GM21528 (cell line): Measurements from ENCODE around the gene LRBA.

Source experiments
- ATAC-seq: cut with Tn5 transposase; IDR thresholded peaks from one replicate; pipeline ENCODE4 v1.9.1; 2021; ENCODE audit warnings: mild to moderate bottlenecking, moderate library complexity; ENCODE audit not compliant: unreplicated experiment, low FRiP score

LRBA gene

DNA sequence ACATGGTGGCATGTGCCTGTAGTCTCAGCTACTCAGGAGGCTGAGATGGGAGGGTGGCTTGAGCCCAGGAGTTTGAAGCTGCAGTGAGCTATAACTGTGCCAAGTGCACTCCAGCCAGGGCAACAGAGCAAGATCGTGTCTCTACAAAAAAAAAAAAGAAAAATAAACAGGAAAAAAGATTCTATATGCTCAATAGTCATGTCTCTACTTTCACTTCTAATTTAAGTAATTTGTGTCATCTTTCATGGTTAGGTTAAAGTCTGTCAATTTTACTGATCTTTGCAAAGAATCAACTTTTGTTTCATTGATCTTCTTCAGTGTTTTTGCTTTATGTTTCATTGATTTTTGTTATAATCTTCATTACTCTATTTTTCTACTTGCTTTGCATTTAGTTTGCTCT lies 539.3 kb downstream of the LRBA start:
- ATAC-seq: no peak

- no peak for ATAC-seq
These were observed 550.6 kb downstream of the LRBA start for GRCh38 chr4:150464523-150464922.

- no peak for ATAC-seq
These were observed 552.3 kb downstream of the LRBA start for GRCh38 chr4:150462743-150463142.

GRCh38 chr4:150461957-150462356 lies 553.1 kb downstream of the LRBA start:
- ATAC-seq: no peak

GRCh38 chr4:150457802-150458201 lies 557.3 kb downstream of the LRBA start:
- no peak for ATAC-seq

GRCh38 chr4:150451883-150452282 lies 563.2 kb downstream of the LRBA start:
- no peak for ATAC-seq

GRCh38 chr4:150447356-150447755 lies 567.7 kb downstream of the LRBA start:
- no peak for ATAC-seq

GRCh38 chr4:150439451-150439933 lies 575.6 kb downstream of the LRBA start:
- no peak for ATAC-seq

GRCh38 chr4:150436598-150437370 lies 578.3 kb downstream of the LRBA start:
- no peak for ATAC-seq

DNA sequence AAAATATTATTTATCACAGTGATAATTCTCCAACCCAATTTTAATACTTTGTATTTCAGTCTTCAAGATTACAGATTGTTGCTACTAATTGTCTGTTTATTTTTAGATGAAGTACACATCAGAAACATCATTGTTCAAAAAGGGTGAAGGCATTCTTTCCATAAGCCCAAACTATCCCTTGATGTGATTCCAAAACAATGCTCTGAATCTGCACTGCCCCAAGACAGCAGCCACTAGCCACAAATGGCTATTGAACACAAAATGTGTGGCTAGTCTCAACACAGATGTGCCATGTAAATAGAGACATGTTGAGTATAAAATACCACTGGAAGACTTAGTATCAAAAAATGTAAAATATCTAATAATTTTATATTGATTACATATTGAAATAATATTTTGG lies 583.9 kb downstream of the LRBA start:
- ATAC-seq: no peak

- ATAC-seq: no peak
These were observed 589.9 kb downstream of the LRBA start for GRCh38 chr4:150425161-150425560.

DNA sequence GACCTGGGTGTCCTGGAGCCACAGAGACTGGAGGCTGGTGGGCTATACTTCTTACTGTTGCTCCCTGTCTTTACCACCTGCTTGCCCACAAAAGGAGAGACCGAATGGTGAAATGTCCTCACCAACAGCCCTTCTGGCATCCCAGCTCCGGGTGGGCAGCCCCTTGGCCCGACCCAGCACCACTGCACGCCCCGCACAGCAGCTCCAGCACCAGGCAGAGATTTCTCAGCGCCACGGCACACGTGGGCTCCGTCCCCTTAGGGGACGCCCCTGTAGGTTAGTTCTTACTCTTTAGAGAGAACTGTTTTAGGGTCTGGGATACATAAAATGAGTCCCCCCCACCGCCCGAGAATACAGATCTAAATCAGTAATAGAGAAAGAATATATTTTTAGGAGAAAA lies 591.6 kb downstream of the LRBA start:
- no peak for ATAC-seq

GRCh38 chr4:150423074-150423473 lies 592.0 kb downstream of the LRBA start:
- ATAC-seq: no peak

GRCh38 chr4:150421612-150422011 lies 593.5 kb downstream of the LRBA start:
- ATAC-seq: no peak

GRCh38 chr4:150419939-150420338 lies 595.1 kb downstream of the LRBA start:
- ATAC-seq: no peak

GRCh38 chr4:150418757-150419410 lies 596.2 kb downstream of the LRBA start:
- ATAC-seq: no peak

DNA sequence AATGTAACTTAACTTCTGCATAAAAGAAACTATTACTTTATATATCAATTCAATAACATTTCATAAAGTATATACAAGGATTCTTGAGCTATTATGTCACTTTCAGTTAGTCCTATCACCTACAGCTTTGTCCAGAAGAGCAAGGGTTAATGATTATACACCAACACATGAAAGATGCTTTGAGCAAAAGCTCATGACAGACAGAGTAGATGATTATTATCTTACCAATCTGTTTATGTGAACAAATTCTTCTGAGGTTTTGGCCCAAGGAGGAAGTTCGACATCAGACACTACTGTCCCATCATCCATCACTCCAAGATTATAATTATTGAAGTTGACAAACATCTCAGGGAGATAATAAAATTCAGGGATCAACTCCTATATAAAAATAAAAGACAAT lies 599.9 kb downstream of the LRBA start:
- ATAC-seq: no peak

DNA sequence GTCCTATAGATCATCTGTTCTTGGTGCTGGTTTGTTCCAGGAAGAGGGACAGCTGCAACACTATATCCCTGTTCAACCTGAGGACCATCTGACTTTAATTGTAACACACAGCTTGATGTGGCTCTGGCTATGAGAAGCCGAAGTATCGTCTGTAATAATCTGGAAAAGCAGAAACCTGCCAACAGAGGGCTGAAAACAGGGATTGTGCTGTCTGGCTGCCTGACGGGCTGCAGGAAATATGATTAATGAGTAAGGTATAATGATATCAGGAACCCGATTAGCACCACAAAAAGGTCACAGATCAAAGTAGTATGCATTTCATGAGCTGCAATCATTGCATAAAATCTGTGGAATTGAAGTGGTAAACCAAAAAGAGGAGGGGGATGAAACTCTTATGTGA lies 603.6 kb downstream of the LRBA start:
- no peak for ATAC-seq

- no peak for ATAC-seq
These were observed 612.2 kb downstream of the LRBA start for GRCh38 chr4:150402871-150403272.

GRCh38 chr4:150401083-150401687 lies 613.9 kb downstream of the LRBA start:
- ATAC-seq: no peak

DNA sequence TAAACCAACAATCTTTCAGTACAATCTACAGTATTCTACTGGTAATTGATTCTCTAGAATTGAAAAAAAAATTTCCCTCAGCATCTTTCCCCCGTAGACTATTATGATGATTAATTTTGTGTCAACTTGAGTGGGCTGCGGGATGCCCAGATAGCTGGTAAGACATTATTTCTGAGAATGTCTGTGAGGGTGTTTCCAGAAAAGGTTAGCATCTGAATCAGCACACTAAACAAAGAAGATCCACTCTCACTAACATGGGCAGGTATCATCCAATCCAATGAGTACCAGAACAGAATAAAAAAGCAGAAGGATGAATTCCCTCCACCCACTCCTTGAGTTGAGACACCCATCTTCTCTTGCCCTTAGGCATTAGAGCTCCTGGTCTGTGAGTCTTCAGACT lies 619.2 kb downstream of the LRBA start:
- no peak for ATAC-seq

- ATAC-seq: no peak
These were observed 621.0 kb downstream of the LRBA start for GRCh38 chr4:150394046-150394445.
